Memory B cell (primary cell): ENCODE results near the gene ATP10D.

Source experiments
- ATAC-seq: fragments of 150-1000 bp; cut with Tn5 transposase; 2 replicates; pipeline ENCODE4 v1.10.0; 2021; ENCODE audit warnings: low read depth, mild to moderate bottlenecking, moderate library complexity
- DNase-seq, 2 donors: peaks; one replicate each; pipeline ENCODE4 v3.0.0; 2022; ENCODE audit warnings: low spot score in 2 of 2
- H3K27ac Mint-ChIP-seq: one replicate; pipeline ENCODE4 v1.8.0; 2022; ENCODE audit warnings: mild to moderate bottlenecking, moderate library complexity, mixed read lengths
- H3K27me3 Mint-ChIP-seq: one replicate; pipeline ENCODE4 v1.8.0; 2022; ENCODE audit warnings: mixed read lengths
- H3K36me3 Mint-ChIP-seq: one replicate; pipeline ENCODE4 v1.8.0; 2022; ENCODE audit warnings: mild to moderate bottlenecking, mixed read lengths
- H3K4me1 Mint-ChIP-seq: one replicate; pipeline ENCODE4 v1.8.0; 2022; ENCODE audit warnings: mixed read lengths
- H3K4me3 Mint-ChIP-seq: one replicate; pipeline ENCODE4 v1.8.0; 2022; ENCODE audit warnings: mild to moderate bottlenecking, moderate library complexity, mixed read lengths
- H3K9me3 Mint-ChIP-seq: one replicate; pipeline ENCODE4 v1.8.0; 2022; ENCODE audit warnings: mixed read lengths

The ATP10D gene

DNA sequence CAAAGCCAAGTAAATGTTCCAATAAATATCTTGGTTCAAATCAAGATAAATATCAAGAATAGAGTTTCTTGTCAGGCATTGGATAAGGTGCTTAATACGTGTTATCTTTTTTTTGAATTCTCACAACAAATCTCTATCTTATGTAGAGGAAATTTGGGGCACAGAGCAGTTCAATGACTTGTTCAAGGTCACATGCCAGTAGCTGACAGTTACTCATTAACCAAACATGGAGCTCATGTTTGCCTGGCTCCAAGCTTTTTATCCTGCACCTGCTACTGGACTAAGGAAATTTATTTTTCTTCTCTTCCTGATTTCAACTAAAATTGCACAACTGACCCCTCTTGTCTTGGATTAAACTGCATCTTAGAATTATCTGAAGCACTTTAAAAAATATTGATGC lies 76.3 kb downstream of the ATP10D start:
- Mint-ChIP-seq H3K36me3 (peaks cover 11% of the 10 kb centered on the region), H3K27ac (peak overlapping the region; percentile 67)

DNA sequence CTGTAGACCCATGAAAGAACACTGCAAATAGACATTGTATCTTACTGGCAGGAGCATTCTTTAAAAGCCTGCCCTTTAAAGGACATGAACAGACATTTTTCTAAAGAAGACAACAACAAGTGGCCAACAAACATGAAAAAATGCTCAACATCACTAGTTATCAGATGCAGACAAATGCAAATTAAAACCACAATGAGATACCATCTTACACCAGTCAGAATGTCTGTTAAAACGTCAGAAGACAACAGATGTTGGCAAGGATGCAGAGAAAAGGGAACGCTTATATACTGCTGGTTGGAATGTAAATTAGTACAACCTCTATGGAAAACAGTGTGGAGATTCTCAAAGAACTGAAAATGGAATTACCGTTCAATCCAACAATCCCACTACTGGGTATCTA lies 77.2 kb downstream of the ATP10D start:
- Mint-ChIP-seq H3K4me3 (no peak overlapping the region), H3K9me3 (no peaks in the 10 kb centered on the region), H3K27me3 (no peaks in the 10 kb centered on the region), H3K36me3 (peaks cover 12% of the 10 kb centered on the region), H3K4me1 (peaks cover 7% of the 10 kb centered on the region), H3K27ac (no peak overlapping the region)
- DNase-seq (no peak), ATAC-seq (no peak)

More for the DNA sequence above, 76.3 kb downstream of the ATP10D start:
- no peak for DNase-seq
- no peaks in the 10 kb centered on the region for H3K27me3 Mint-ChIP-seq
- ATAC-seq: no peak
- H3K4me3 Mint-ChIP-seq: no peak overlapping the region
- no peaks in the 10 kb centered on the region for H3K9me3 Mint-ChIP-seq
- H3K4me1 Mint-ChIP-seq: peaks cover 7% of the 10 kb centered on the region

DNA sequence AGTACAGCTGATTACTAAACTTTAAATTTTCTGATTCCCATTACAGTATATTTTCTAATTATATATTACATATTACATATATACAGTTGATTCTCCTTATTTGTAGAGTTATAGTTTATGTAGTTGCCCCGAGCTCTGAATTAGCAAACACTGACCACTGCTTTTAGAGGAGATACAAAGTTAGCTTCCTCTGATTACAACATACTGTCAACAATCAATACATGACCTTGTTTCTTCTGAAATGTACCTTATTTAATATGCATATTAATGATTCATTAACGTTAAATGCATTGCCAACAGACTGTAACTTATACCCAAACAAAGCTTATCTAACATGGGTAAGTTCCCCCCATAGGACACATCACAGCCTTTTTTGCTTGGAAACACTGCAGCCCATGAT lies 81.5 kb downstream of the ATP10D start:
- Mint-ChIP-seq H3K9me3 (no peaks in the 10 kb centered on the region), H3K27ac (no peak overlapping the region), H3K36me3 (peaks cover 19% of the 10 kb centered on the region), H3K4me1 (peaks cover 5% of the 10 kb centered on the region), H3K27me3 (no peaks in the 10 kb centered on the region), H3K4me3 (no peak overlapping the region)
- DNase-seq (no peak), ATAC-seq (no peak)

DNA sequence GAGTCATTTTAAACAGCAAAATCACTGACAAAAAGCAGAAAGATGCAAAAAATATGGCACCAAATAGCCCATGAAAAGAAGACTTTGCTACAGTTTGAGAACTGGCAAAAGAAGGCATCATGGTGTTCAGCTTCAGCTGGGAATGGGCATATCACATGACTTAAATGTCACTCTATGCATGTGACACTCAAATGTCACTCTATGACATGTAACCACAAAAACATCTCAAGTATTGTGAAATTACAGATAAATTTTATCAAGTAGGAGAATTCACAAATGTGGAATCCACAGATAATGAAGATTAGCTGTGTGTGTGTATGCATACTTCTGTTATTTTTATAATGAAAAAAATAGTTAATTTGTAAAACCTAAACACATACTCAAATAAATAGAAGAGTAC lies 81.9 kb downstream of the ATP10D start:
- Mint-ChIP-seq H3K4me1 (peaks cover 5% of the 10 kb centered on the region), H3K4me3 (no peak overlapping the region), H3K9me3 (no peaks in the 10 kb centered on the region), H3K27ac (no peak overlapping the region), H3K36me3 (peaks cover 21% of the 10 kb centered on the region), H3K27me3 (no peaks in the 10 kb centered on the region)
- ATAC-seq (no peak), DNase-seq (no peak)

GRCh38 chr4:47567511-47567910 lies 82.4 kb downstream of the ATP10D start:
- H3K9me3 Mint-ChIP-seq: no peaks in the 10 kb centered on the region
- DNase-seq: no peak
- H3K4me3 Mint-ChIP-seq: no peak overlapping the region

DNA sequence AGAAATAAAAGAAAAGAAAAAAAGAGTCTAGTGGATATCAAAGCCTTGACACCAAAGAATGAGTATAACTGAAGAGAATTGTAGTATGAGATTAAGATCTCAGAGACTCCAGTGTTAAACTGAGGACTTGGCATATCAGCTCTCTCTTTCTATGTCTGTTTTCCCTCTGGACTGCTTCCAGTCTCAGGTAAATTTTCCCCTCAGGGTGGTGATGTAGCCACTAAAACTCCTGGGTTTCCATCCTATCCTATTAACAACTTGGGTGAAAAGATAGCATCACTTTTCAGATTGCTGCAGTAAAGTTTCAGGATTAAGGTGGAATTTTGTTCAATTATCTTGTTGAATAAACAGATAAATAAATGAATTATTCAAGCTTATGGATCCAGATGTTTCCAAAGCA lies 85.7 kb downstream of the ATP10D start:
- Mint-ChIP-seq H3K36me3 (peaks cover 30% of the 10 kb centered on the region), H3K4me1 (no peaks in the 10 kb centered on the region), H3K4me3 (no peak overlapping the region), H3K27me3 (no peaks in the 10 kb centered on the region), H3K27ac (no peak overlapping the region), H3K9me3 (no peaks in the 10 kb centered on the region)
- no peak for DNase-seq
- no peak for ATAC-seq

More at GRCh38 chr4:47567511-47567910, 82.4 kb downstream of the ATP10D start:
- Mint-ChIP-seq H3K27ac (no peak overlapping the region), H3K4me1 (peaks cover 5% of the 10 kb centered on the region), H3K36me3 (peaks cover 23% of the 10 kb centered on the region), H3K27me3 (no peaks in the 10 kb centered on the region)
- ATAC-seq: no peak

- no peak for DNase-seq
- H3K27me3 Mint-ChIP-seq: no peaks in the 10 kb centered on the region
- peaks cover 41% of the 10 kb centered on the region for H3K36me3 Mint-ChIP-seq
- no peak for ATAC-seq
- H3K27ac Mint-ChIP-seq: no peak overlapping the region
- H3K9me3 Mint-ChIP-seq: no peaks in the 10 kb centered on the region
- H3K4me1 Mint-ChIP-seq: no peaks in the 10 kb centered on the region
- H3K4me3 Mint-ChIP-seq: no peak overlapping the region
Observed at GRCh38 chr4:47572981-47573380, 87.9 kb downstream of the ATP10D start.

DNA sequence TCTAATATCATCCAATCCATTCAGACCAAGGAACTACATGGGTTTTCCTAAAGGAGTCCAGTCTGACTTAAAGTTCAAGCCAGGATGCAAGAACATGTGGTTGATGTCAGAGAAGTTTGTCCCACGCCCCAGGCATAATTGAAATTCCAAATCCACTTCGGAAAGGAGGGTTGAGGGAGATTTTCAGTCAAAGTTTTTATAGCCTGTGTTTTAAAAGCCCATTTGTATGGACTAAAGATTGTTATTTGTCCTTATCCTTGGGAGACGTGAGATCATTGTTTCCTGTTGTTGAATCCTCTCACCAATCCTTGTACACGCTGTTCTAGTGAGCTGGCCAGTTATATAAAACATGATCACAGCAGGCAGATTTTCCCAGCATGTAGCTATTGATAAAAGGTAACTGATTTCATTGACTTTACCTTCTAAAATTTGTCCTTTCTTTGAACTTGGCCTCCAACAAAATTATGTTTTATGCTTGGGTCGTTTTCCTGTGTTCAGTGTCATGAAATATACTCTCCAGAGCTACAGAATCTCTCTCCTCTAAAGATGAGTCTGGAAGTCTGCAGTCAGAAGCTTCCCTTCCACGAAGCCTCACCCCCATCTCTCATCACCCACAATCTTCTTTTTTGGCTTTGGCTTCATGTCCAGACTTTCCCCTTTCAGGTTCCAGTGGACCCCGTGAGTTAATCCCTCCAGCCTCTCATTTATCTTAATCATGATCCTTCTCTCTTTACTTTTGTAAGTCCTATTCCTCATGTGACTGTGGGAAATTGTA lies 92.9 kb downstream of the ATP10D start:
- Mint-ChIP-seq H3K36me3 (peaks cover 50% of the 10 kb centered on the region), H3K9me3 (no peaks in the 10 kb centered on the region), H3K27ac (peak overlapping the region; percentile 7), H3K27me3 (no peaks in the 10 kb centered on the region), H3K4me1 (no peaks in the 10 kb centered on the region), H3K4me3 (no peak overlapping the region)
- no peak for ATAC-seq
- DNase-seq: no peak

- H3K4me1 Mint-ChIP-seq: no peaks in the 10 kb centered on the region
- H3K4me3 Mint-ChIP-seq: no peak overlapping the region
- peaks cover 49% of the 10 kb centered on the region for H3K36me3 Mint-ChIP-seq
- DNase-seq: no peak
- ATAC-seq: no peak
- H3K27me3 Mint-ChIP-seq: no peaks in the 10 kb centered on the region
- no peaks in the 10 kb centered on the region for H3K9me3 Mint-ChIP-seq
- H3K27ac Mint-ChIP-seq: no peak overlapping the region
Observed at GRCh38 chr4:47579235-47579634, 94.2 kb downstream of the ATP10D start.

DNA sequence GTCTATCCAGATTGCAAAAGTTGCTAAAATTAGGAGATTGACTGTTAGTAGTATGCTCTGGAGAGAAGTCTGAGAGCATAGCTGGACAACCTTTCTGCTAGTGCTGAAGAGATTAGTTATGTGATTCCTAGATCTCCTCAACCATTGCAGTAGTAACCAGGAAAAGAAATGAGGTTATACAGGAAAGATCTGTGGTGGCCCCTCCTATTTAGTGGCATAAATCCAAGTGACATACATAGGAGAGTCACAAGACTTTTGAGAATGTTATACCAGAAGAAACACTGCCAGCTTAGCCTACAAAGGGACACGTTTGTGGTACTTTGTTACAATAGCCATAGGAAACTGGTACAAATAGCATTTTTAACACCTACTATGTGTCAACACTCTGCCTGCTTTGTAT lies 105.2 kb downstream of the ATP10D start:
- Mint-ChIP-seq H3K27ac (no peak overlapping the region), H3K4me3 (no peak overlapping the region), H3K27me3 (no peaks in the 10 kb centered on the region), H3K9me3 (peaks cover 3% of the 10 kb centered on the region), H3K4me1 (no peaks in the 10 kb centered on the region), H3K36me3 (peaks cover 48% of the 10 kb centered on the region)
- ATAC-seq (no peak), DNase-seq (no peak)

DNA sequence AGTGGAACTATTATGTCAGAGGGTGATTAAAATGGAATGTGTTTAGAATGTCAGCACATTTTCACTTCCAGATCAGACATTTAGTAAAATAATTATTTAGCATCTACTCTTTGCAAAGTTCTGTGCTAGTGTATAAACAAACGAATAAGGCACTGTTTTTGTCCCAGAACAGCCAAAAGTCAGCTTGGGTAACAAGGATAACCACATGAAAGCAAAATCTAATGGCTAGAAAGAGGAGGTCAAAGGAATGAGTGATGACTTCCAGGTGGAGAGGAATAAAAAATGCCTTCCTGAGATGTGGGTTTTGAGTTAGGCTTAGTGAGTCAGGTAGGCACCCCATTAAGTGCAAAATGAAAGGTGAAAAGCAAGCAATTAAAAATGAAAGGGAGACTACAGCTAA lies 112.6 kb downstream of the ATP10D start:
- Mint-ChIP-seq H3K27me3 (no peaks in the 10 kb centered on the region), H3K9me3 (no peaks in the 10 kb centered on the region), H3K4me3 (no peak overlapping the region), H3K36me3 (peaks cover 6% of the 10 kb centered on the region), H3K4me1 (no peaks in the 10 kb centered on the region), H3K27ac (no peak overlapping the region)
- ATAC-seq (no peak), DNase-seq (no peak)

- H3K36me3 Mint-ChIP-seq: peaks cover 11% of the 10 kb centered on the region
- no peaks in the 10 kb centered on the region for H3K27me3 Mint-ChIP-seq
- no peak overlapping the region for H3K27ac Mint-ChIP-seq
- no peaks in the 10 kb centered on the region for H3K4me1 Mint-ChIP-seq
- H3K9me3 Mint-ChIP-seq: no peaks in the 10 kb centered on the region
- no peak for DNase-seq
- ATAC-seq: no peak
- H3K4me3 Mint-ChIP-seq: no peak overlapping the region
Observed at GRCh38 chr4:47598320-47598719, 113.2 kb downstream of the ATP10D start.

GRCh38 chr4:47598896-47599295 lies 113.8 kb downstream of the ATP10D start:
- Mint-ChIP-seq H3K4me1 (no peaks in the 10 kb centered on the region), H3K27me3 (no peaks in the 10 kb centered on the region), H3K9me3 (no peaks in the 10 kb centered on the region), H3K27ac (no peak overlapping the region), H3K36me3 (peaks cover 10% of the 10 kb centered on the region), H3K4me3 (no peak overlapping the region)
- ATAC-seq: no peak
- DNase-seq: no peak

DNA sequence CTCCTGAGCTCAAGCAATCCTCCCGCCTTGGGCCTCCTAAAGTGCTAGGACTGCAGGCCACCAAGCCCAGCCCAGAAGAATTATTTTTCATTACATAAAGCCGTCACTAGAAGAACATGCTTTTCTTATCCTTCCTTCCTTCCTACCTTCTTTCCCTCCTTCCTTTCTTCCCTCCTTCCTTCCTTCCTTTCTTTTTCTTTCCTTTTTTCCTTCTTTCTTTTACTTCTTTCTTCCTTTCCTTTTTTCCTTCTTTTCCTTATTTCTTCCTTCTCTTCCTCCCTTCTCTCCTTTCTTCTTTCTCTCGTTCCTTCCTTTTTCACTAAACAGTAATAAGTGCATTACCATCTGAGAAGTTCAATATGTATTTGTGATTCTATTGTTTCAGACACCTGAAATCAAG lies 121.4 kb downstream of the ATP10D start:
- DNase-seq (no peak), ATAC-seq (no peak)
- Mint-ChIP-seq H3K36me3 (peaks cover 10% of the 10 kb centered on the region), H3K27me3 (no peaks in the 10 kb centered on the region), H3K4me3 (no peak overlapping the region), H3K27ac (no peak overlapping the region), H3K9me3 (peaks cover 2% of the 10 kb centered on the region), H3K4me1 (no peaks in the 10 kb centered on the region)
